Hepatocyte (in vitro differentiated cells): ENCODE measurements around the gene HCAR3.

Experiments
- EZH2 ChIP-seq: fragments of 200-600 bp; sonication (generic); IDR thresholded peaks from 2 replicates; pipeline ENCODE4 v1.6.1; 2016; ENCODE audit warnings: antibody characterized with exemption, mild to moderate bottlenecking, borderline replicate concordance
- EZH2phosphoT487 ChIP-seq: fragments of 200-600 bp; sonication (generic); IDR thresholded peaks from one replicate; pipeline ENCODE4 v1.6.1; 2018; ENCODE audit warnings: antibody characterized with exemption, mild to moderate bottlenecking, low read depth, moderate library complexity; ENCODE audit not compliant: unreplicated experiment, severe bottlenecking
- TF ChIP-seq, protein P1 (sequence below): fragments of 200-600 bp; sonication (generic); IDR thresholded peaks from 2 replicates; pipeline ENCODE4 v1.5.1; 2016; ENCODE audit warnings: antibody characterized with exemption, mild to moderate bottlenecking; ENCODE audit not compliant: poor library complexity

DNA sequence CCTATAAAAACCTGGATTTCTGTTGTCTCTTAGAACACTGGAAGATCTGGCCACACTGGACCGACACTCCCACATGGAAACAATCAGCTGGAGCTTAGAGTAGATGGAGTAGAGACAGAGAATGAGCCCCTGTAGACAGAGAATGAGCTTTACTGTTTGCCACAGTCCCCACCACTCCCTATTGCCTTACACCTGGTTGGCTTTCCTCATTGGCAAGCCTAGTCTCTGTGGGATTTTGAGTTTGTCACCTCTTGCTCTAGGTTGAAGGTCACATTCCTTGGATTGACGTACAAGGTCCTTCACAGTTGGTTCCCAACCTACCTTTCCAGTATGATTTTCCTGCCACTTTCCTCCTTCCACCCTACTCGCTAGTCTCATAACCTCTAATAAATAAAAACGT lies 16.0 kb upstream of the HCAR3 start:
- TF ChIP-seq EZH2 (no peak), EZH2phosphoT487 (no peak)
- TF ChIP-seq, protein P1, sequence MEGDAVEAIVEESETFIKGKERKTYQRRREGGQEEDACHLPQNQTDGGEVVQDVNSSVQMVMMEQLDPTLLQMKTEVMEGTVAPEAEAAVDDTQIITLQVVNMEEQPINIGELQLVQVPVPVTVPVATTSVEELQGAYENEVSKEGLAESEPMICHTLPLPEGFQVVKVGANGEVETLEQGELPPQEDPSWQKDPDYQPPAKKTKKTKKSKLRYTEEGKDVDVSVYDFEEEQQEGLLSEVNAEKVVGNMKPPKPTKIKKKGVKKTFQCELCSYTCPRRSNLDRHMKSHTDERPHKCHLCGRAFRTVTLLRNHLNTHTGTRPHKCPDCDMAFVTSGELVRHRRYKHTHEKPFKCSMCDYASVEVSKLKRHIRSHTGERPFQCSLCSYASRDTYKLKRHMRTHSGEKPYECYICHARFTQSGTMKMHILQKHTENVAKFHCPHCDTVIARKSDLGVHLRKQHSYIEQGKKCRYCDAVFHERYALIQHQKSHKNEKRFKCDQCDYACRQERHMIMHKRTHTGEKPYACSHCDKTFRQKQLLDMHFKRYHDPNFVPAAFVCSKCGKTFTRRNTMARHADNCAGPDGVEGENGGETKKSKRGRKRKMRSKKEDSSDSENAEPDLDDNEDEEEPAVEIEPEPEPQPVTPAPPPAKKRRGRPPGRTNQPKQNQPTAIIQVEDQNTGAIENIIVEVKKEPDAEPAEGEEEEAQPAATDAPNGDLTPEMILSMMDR = no peak
